Spleen (tissue), 11 donors: ENCODE results near the gene CD68. TPM values are rescaled to one million over a fixed set of nuclear protein-coding genes. Genes with fewer than 3 reads are reported as not detected.
"Not testable (repeated sequence)": the region's sequence is repeated elsewhere in the genome, so short reads cannot be mapped to it uniquely, and the experiment has no call there.

Source experiments
- DNase-seq: peaks from one replicate; pipeline ENCODE4 v3.0.0-alpha.2; 2020
- H3K27ac ChIP-seq, 8 donors: fragments of 200-600 bp; sonication (generic) in 7 of 8; 1 replicate in 4 of 8; 2 replicates in 4 of 8; pipeline versions ENCODE4 v1.5.0 to v1.8.0; 2016 to 2021; ENCODE audit warnings: inconsistent platforms in 4 of 8, mild to moderate bottlenecking in 4 of 8, moderate library complexity in 1 of 8
- H3K27me3 ChIP-seq, 7 donors: fragments of 200-600 bp; sonication (generic) in 6 of 7; replicated peaks in 1 of 7; 1 replicate in 4 of 7; 2 replicates in 3 of 7; pipeline versions ENCODE4 v1.5.0 to v1.8.0; 2016 to 2021; ENCODE audit warnings: inconsistent platforms in 3 of 7, mild to moderate bottlenecking in 1 of 7
- H3K36me3 ChIP-seq, 6 donors: fragments of 200-600 bp; sonication (generic) in 5 of 6; 1 replicate in 4 of 6; 2 replicates in 2 of 6; pipeline versions ENCODE4 v1.5.0 to v1.8.0; 2016 to 2021; ENCODE audit warnings: inconsistent platforms in 2 of 6
- H3K4me1 ChIP-seq, 6 donors: fragments of 200-600 bp; sonication (generic) in 5 of 6; 1 replicate in 3 of 6; 2 replicates in 3 of 6; pipeline versions ENCODE4 v1.5.0 to v1.8.0; 2016 to 2021; ENCODE audit warnings: inconsistent platforms in 3 of 6
- H3K4me3 ChIP-seq, 8 donors: fragments of 200-600 bp; sonication (generic) in 7 of 8; 1 replicate in 4 of 8; 2 replicates in 4 of 8; pipeline versions ENCODE4 v1.5.0 to v1.8.0; 2016 to 2021; ENCODE audit warnings: inconsistent platforms in 4 of 8, mild to moderate bottlenecking in 4 of 8, moderate library complexity in 2 of 8
- H3K9me3 ChIP-seq, 8 donors: fragments of 200-600 bp; sonication (generic) in 7 of 8; 1 replicate in 4 of 8; 2 replicates in 4 of 8; pipeline versions ENCODE4 v1.5.0 to v1.8.0; 2016 to 2021; ENCODE audit warnings: inconsistent platforms in 4 of 8
- POLR2A ChIP-seq, 3 donors: fragments of 450-650 bp; IDR thresholded peaks; one replicate each; pipeline ENCODE4 v1.5.1; 2017; ENCODE audit warnings: antibody characterized with exemption in 3 of 3, mild to moderate bottlenecking in 1 of 3
- POLR2AphosphoS5 ChIP-seq, 3 donors: sonication (generic); formaldehyde crosslinking; IDR thresholded peaks; one replicate each; pipeline ENCODE4 v1.5.1; 2017; ENCODE audit warnings: antibody characterized with exemption in 3 of 3
- WGBS, 5 donors: extraction: QIAGEN DNeasy Blood & Tissue Kit in 3 of 5; methylation state at CpG; one replicate each; pipeline versions ENCODE4 v1.1.5 to v1.1.7; 2013 to 2018; 5-methylcytosine and 5-hydroxymethylcytosine counted together
- intact Hi-C: fragments of 100-400 bp; cut with DNase I; formaldehyde crosslinking; loops from one replicate; pipeline ENCODE4 v1.15.0; 2023; ENCODE audit warnings: low total_unique reads
- polyA plus RNA-seq, 3 donors: library from polyadenylated mRNA; stranded (reverse); fragments of 200-250 nt; gene quantifications; one replicate each; pipeline ENCODE4 v1.2.1, GENCODE V29; 2013
- total RNA-seq, 7 donors: library from RNA; depleted of rRNA in 3 of 7; stranded (reverse); fragments of >200 nt in 3 of 7; fragmentation: NEBNext Ultra II Directional in 4 of 7; extraction: Animal tissue kit (Norgen Biotek cat#: 25700) in 4 of 7; gene quantifications; one replicate each; pipeline versions ENCODE4 v1.1.0 to v1.2.1, GENCODE V29; 2016 to 2021
- TF ChIP-seq, protein P1 (sequence below), 11 experiments: fragments of 200-600 bp in 7 of 11; fragments of 450-650 bp in 4 of 11; sonication (generic) in 4 of 11; IDR thresholded peaks in 8 of 11; conservative IDR thresholded peaks in 3 of 11; 1 replicate in 7 of 11; 2 replicates in 4 of 11; pipeline versions ENCODE4 v1.4.0 to v1.8.0; 2016 to 2021; ENCODE audit warnings: antibody characterized with exemption in 11 of 11, inconsistent platforms in 4 of 11, mild to moderate bottlenecking in 1 of 11
- donor health status: healthy with polysubstance abuse.
- donor health status: DM: no; HTN: no; CAD: no; lungs with moderate emphysema.
- donor health status: DM: no; HTN: no; CAD: no.
- donor health status: Bipolar disorder and iron deficiency.
- donor health status: healthy.
- donor health status: DM: no; HTN: no; CAD: no.
- donor health status: DM: yes; HTN: yes; CAD: no.

The CD68 gene
- total and polyA plus RNA-seq, 10 donors = 52.5 to 387 (median 223) TPM

DNA sequence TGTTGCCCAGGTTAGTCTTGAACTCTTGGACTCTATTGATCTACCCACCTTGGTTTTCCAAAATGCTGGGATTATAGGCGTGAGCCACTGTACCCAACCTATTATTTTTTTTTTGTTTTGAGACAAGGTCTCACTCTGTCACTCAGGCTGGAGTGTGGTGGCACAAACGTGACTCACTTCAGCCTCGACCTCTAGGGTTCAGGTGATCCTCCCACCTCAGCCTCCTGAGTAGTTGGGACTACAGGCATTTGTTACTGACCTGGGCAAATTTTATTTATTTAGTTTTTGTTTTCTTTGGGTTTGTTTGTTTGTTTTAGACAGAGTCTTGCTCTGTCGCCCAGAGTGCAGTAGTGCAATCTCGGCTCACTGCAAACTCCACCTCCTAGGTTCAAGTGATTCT is 44.2 kb downstream of the CD68 start:
- no peaks in the 10 kb centered on the region for H3K9me3 ChIP-seq
- H3K27me3 ChIP-seq = no peaks in the 10 kb centered on the region
- intact Hi-C loops = loop anchor here (10.0 kb wide), 1 partner anchor 61 kb away; the partner anchor contains the start of genes TP53 and WRAP53
- no peak overlapping the region for H3K27ac ChIP-seq
- TF ChIP-seq POLR2AphosphoS5 (IDR thresholded peaks at IDR 0.05) (no peak), POLR2A (IDR thresholded peaks at IDR 0.05) (no peak)
- TF ChIP-seq, protein P1, sequence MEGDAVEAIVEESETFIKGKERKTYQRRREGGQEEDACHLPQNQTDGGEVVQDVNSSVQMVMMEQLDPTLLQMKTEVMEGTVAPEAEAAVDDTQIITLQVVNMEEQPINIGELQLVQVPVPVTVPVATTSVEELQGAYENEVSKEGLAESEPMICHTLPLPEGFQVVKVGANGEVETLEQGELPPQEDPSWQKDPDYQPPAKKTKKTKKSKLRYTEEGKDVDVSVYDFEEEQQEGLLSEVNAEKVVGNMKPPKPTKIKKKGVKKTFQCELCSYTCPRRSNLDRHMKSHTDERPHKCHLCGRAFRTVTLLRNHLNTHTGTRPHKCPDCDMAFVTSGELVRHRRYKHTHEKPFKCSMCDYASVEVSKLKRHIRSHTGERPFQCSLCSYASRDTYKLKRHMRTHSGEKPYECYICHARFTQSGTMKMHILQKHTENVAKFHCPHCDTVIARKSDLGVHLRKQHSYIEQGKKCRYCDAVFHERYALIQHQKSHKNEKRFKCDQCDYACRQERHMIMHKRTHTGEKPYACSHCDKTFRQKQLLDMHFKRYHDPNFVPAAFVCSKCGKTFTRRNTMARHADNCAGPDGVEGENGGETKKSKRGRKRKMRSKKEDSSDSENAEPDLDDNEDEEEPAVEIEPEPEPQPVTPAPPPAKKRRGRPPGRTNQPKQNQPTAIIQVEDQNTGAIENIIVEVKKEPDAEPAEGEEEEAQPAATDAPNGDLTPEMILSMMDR (IDR thresholded peaks at IDR 0.05 in 8 of 11, conservative IDR thresholded peaks at IDR 0.05 in 3 of 11) = no peak
- 83 to 90% (median 88%) methylated on average over 5 of the region's 5 CpGs for whole genome bisulfite sequencing, 5 donors
- H3K4me3 ChIP-seq = no peak overlapping the region
- H3K4me1 ChIP-seq = peaks cover 9 to 28% (median 19%) of the 10 kb centered on the region in 6 donors
- no peak for DNase-seq
- peaks cover 0 to 14% (median 0%) of the 10 kb centered on the region in 6 donors for H3K36me3 ChIP-seq

DNA sequence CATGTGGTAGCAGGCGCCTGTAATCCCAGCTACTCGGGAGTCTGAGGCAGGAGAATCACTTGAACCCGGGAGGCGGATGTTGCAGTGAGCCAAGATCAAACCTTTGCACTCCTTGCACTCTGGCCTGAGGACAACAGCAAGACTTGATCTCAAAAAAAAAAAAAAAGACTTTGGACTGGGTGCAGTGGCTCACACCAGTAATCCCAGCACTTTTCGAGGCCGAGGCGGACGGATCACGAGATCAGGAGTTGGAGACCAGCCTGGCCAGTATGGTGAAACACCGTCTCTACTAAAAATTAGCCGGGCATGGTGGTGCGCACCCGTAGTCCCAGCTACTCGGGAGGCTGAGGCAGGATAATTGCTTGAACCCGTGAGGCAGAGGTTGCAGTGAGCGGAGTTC is 46.3 kb downstream of the CD68 start:
- intact Hi-C loops = loop anchor here (10.0 kb wide), 1 partner anchor 59 kb away; the partner anchor contains the start of genes TP53 and WRAP53
- Histone ChIP-seq H3K36me3 (peaks cover 0 to 14% (median 0%) of the 10 kb centered on the region in 6 donors), H3K27ac (peak overlapping the region in 4 of 8 donors; percentile 91 to 97 (median 92)), H3K4me1 (peaks cover 9 to 28% (median 19%) of the 10 kb centered on the region in 6 donors)
- H3K9me3 ChIP-seq, DNase-seq, H3K27me3 ChIP-seq, H3K4me3 ChIP-seq: not testable (repeated sequence)
- 95 to 98% (median 97%) methylated on average over 16 of the region's 16 CpGs for WGBS, 5 donors

DNA sequence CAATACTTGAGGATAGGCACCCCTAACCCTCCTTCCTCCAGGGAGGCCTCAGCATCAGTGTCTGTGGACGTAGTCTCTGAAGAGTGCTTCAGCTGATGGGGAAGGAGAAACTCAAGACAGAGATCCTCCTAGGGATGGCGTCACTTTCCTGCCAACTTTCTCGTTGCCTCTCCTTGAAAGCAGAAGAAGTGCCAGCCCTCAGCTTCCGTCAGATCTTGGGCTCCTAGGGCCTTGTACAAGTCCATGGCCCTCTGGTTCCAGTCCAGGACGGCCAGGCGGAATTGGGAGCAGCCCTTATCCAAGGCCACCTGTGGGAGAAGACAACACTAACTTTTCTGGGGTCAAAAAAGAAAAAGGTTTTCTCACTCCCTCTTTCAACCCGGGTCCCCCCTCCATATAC is 46.9 kb downstream of the CD68 start:
- peak overlapping the region in 7 of 8 donors; percentile 82 to 97 (median 91) for H3K27ac ChIP-seq
- H3K4me3 ChIP-seq = peak overlapping the region in 5 of 8 donors; percentile 56 to 84 (median 58)
- intact Hi-C loops = loop anchor here (10.0 kb wide), 1 partner anchor 58 kb away; the partner anchor contains the start of genes TP53 and WRAP53
- no peak for DNase-seq
- H3K4me1 ChIP-seq = peaks cover 9 to 28% (median 19%) of the 10 kb centered on the region in 6 donors
- H3K36me3 ChIP-seq = peaks cover 0 to 14% (median 0%) of the 10 kb centered on the region in 6 donors
- no peak for TF ChIP-seq POLR2A (IDR thresholded peaks at IDR 0.05)
- TF ChIP-seq, protein P1 (IDR thresholded peaks at IDR 0.05 in 8 of 11, conservative IDR thresholded peaks at IDR 0.05 in 3 of 11) = no peak
- TF ChIP-seq POLR2AphosphoS5 (IDR thresholded peaks at IDR 0.05) = peak in 2 of 3 donors; percentile 29 to 35
- 52 to 75% (median 64%) methylated on average over 7 of the region's 7 CpGs for WGBS, 5 donors
- no peaks in the 10 kb centered on the region for H3K9me3 ChIP-seq
- no peaks in the 10 kb centered on the region for H3K27me3 ChIP-seq

DNA sequence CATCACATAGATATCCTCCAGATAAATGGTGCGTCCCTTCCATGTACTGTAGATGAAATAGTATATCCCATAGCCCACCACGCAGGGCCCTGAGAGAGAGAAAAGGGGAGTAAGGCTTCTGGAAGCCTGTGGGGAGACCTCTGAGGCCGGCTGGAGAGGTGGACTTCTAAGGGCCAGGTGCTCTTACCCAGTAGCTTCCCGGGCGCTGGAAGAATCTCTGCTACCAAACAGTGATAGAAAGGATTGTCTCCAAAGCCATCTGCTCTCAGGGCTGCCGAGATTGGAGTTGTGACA is 47.5 kb downstream of the CD68 start:
- no peak for DNase-seq
- TF ChIP-seq POLR2AphosphoS5 (IDR thresholded peaks at IDR 0.05) (no peak), POLR2A (IDR thresholded peaks at IDR 0.05) (no peak)
- TF ChIP-seq, protein P1 (IDR thresholded peaks at IDR 0.05 in 8 of 11, conservative IDR thresholded peaks at IDR 0.05 in 3 of 11) = no peak
- WGBS, 5 donors = 23 to 33% (median 32%) methylated on average over 6 of the region's 6 CpGs
- intact Hi-C loops = loop anchor here (10.0 kb wide), 1 partner anchor 58 kb away; the partner anchor contains the start of genes TP53 and WRAP53
- Histone ChIP-seq H3K36me3 (peaks cover 0 to 14% (median 0%) of the 10 kb centered on the region in 6 donors), H3K27ac (peak overlapping the region; percentile 82 to 97 (median 91)), H3K27me3 (no peaks in the 10 kb centered on the region), H3K4me3 (peak overlapping the region; percentile 52 to 84 (median 58)), H3K4me1 (peaks cover 9 to 28% (median 19%) of the 10 kb centered on the region in 6 donors), H3K9me3 (no peaks in the 10 kb centered on the region)
